Lung (tissue), 12 donors: ENCODE data around the gene MX1. TPM values are rescaled to one million over a fixed set of nuclear protein-coding genes. Genes with fewer than 3 reads are reported as not detected.

ENCODE experiments used
- ATAC-seq: fragments of 200-7000 bp; cut with Tn5 transposase; one replicate; pipeline ENCODE4 v1.9.1; 2020; ENCODE audit warnings: moderate number of reproducible peaks; ENCODE audit not compliant: insufficient read depth, low FRiP score
- DNase-seq, 3 donors: peaks; one replicate each; pipeline ENCODE4 v3.0.0-alpha.2; 2013 to 2017
- H3K27ac ChIP-seq, 2 donors: one replicate each; pipeline ENCODE4 v1.5.1; 2013; ENCODE audit warnings: mild to moderate bottlenecking in 2 of 2, moderate library complexity in 2 of 2, control low read depth in 1 of 2, inconsistent platforms in 1 of 2, low read depth in 1 of 2, low read length in 1 of 2
- H3K27me3 ChIP-seq, 3 donors: one replicate each; pipeline ENCODE4 v1.5.1; 2013; ENCODE audit warnings: low read length in 2 of 3; ENCODE audit not compliant: control insufficient read depth in 3 of 3, insufficient read depth in 3 of 3
- H3K36me3 ChIP-seq, 4 donors: one replicate each; pipeline ENCODE4 v1.5.1; 2013; ENCODE audit warnings: low read length in 4 of 4, mild to moderate bottlenecking in 1 of 4, moderate library complexity in 1 of 4; ENCODE audit not compliant: control insufficient read depth in 4 of 4, insufficient read depth in 4 of 4
- H3K4me1 ChIP-seq, 5 donors: one replicate each; pipeline ENCODE4 v1.5.1; 2013; ENCODE audit warnings: low read length in 5 of 5, mild to moderate bottlenecking in 2 of 5, moderate library complexity in 1 of 5; ENCODE audit not compliant: control insufficient read depth in 5 of 5, insufficient read depth in 5 of 5
- H3K4me3 ChIP-seq: one replicate; pipeline ENCODE4 v1.5.1; 2013; ENCODE audit warnings: mild to moderate bottlenecking, control low read depth, moderate library complexity
- H3K9ac ChIP-seq, 2 donors: one replicate each; pipeline ENCODE4 v1.5.1; 2013; ENCODE audit warnings: low read length in 2 of 2, control low read depth in 1 of 2; ENCODE audit not compliant: insufficient read depth in 1 of 2
- H3K9me3 ChIP-seq, 4 donors: one replicate each; pipeline ENCODE4 v1.5.1; 2013; ENCODE audit warnings: low read length in 3 of 4, mild to moderate bottlenecking in 1 of 4, moderate library complexity in 1 of 4; ENCODE audit not compliant: control insufficient read depth in 4 of 4, insufficient read depth in 3 of 4
- CTCF ChIP-seq: IDR thresholded peaks from 2 replicates; pipeline ENCODE4 v1.5.1; 2012; ENCODE audit warnings: mild to moderate bottlenecking; ENCODE audit errors: control extremely low read depth, extremely low read depth
- WGBS, 2 donors: extraction: QIAGEN DNeasy Blood & Tissue Kit; methylation state at CpG; one replicate each; pipeline ENCODE4 v1.1.7; 2013; 5-methylcytosine and 5-hydroxymethylcytosine counted together
- polyA plus RNA-seq, 2 donors: library from polyadenylated mRNA; stranded (reverse); fragments of 200-250 nt; gene quantifications; one replicate each; pipeline ENCODE4 v1.2.1, GENCODE V29; 2013
- total RNA-seq, 2 donors: library from RNA; depleted of rRNA in 1 of 2; stranded (reverse); fragments of >200 nt in 1 of 2; gene quantifications; one replicate each; pipeline ENCODE4 v1.2.1, GENCODE V29; 2014 to 2021
- donor health status: control.
- donor health status: control.
- donor health status: Bipolar disorder and iron deficiency.
- donor health status: healthy.
- donor health status: DM: yes; HTN: yes; CAD: no.

Gene MX1
- total and polyA plus RNA-seq, 4 donors, result 18.9 to 43.5 (median 31.3) TPM

- no peak for TF ChIP-seq CTCF
- peaks cover 0 to 12% (median under 1%) of the 10 kb centered on the region in 4 donors for H3K36me3 ChIP-seq
- H3K27ac ChIP-seq, result no peak overlapping the region
- no peaks in the 10 kb centered on the region for H3K27me3 ChIP-seq
- no peaks in the 10 kb centered on the region for H3K9me3 ChIP-seq
- no peak overlapping the region for H3K4me3 ChIP-seq
- 97 to 99% methylated on average over 16 of the region's 16 CpGs for WGBS, 2 donors
- DNase-seq (no peak), ATAC-seq (no peak)
- H3K9ac ChIP-seq, result no peak overlapping the region
- peaks cover 0 to 2% (median 0%) of the 10 kb centered on the region in 5 donors for H3K4me1 ChIP-seq
These were observed 27.2 kb upstream of the MX1 start for GRCh38 chr21:41398831-41399230.

GRCh38 chr21:41399246-41399800 is 26.7 kb upstream of the MX1 start:
- H3K4me1 ChIP-seq, result peaks cover 0 to 2% (median 0%) of the 10 kb centered on the region in 5 donors
- no peak overlapping the region for H3K9ac ChIP-seq
- H3K27ac ChIP-seq, result no peak overlapping the region
- ATAC-seq (no peak), DNase-seq (no peak)
- TF ChIP-seq CTCF, result no peak
- peaks cover 0 to 16% (median 1%) of the 10 kb centered on the region in 4 donors for H3K36me3 ChIP-seq
- no peaks in the 10 kb centered on the region for H3K9me3 ChIP-seq
- H3K27me3 ChIP-seq, result no peaks in the 10 kb centered on the region
- WGBS, 2 donors, result 80 to 93% methylated on average over 7 of the region's 7 CpGs
- H3K4me3 ChIP-seq, result no peak overlapping the region

GRCh38 chr21:41402231-41402630 is 23.8 kb upstream of the MX1 start:
- 93 to 95% methylated on average over 11 of the region's 11 CpGs for WGBS, 2 donors
- Histone ChIP-seq H3K4me3 (no peak overlapping the region), H3K27ac (no peak overlapping the region), H3K9ac (no peak overlapping the region), H3K36me3 (peaks cover 0 to 14% (median 1%) of the 10 kb centered on the region in 4 donors), H3K9me3 (no peaks in the 10 kb centered on the region), H3K27me3 (no peaks in the 10 kb centered on the region), H3K4me1 (no peaks in the 10 kb centered on the region)
- no peak for DNase-seq
- TF ChIP-seq CTCF, result no peak
- no peak for ATAC-seq

GRCh38 chr21:41402796-41403195 is 23.2 kb upstream of the MX1 start:
- 93 to 94% methylated on average over 10 of the region's 10 CpGs for WGBS, 2 donors
- H3K4me1 ChIP-seq, result no peaks in the 10 kb centered on the region

More at GRCh38 chr21:41402796-41403195, 23.2 kb upstream of the MX1 start:
- no peak overlapping the region for H3K27ac ChIP-seq
- ATAC-seq (no peak), DNase-seq (no peak)
- no peaks in the 10 kb centered on the region for H3K27me3 ChIP-seq
- no peak overlapping the region for H3K4me3 ChIP-seq
- H3K9ac ChIP-seq, result no peak overlapping the region
- no peaks in the 10 kb centered on the region for H3K9me3 ChIP-seq
- H3K36me3 ChIP-seq, result peaks cover 0 to 16% (median 1%) of the 10 kb centered on the region in 4 donors
- no peak for TF ChIP-seq CTCF
